ENCODE results near the gene SPDYE4. TPM values are rescaled to one million over a fixed set of nuclear protein-coding genes. Genes with fewer than 3 reads are reported as not detected.

Gene SPDYE4
- total RNA-seq, 1 donor from 2014 or later = not detected

GRCh38 chr17:8741771-8742170 is 16.6 kb downstream of the SPDYE4 start:
- TF ChIP-seq EZH2 (IDR thresholded peaks at IDR 0.05; ENCODE audit: insufficient read depth, low read length) = no peak
- TF ChIP-seq CTCF (IDR thresholded peaks at IDR 0.05; ENCODE audit: insufficient read depth, low read depth, low read length) = no peak
- DNase-seq (ENCODE audit: low read depth) = no peak
- H2AFZ ChIP-seq (ENCODE audit: low read depth, low read length) = no peak overlapping the region
- no peak overlapping the region for H3K27ac Mint-ChIP-seq (ENCODE audit: unreplicated experiment)
- FAIRE-seq = no peak
- no peak overlapping the region for H3K4me3 ChIP-seq (ENCODE audit: insufficient read depth, low read depth, low read length)
- H3K4me2 ChIP-seq (ENCODE audit: low read length) = no peak overlapping the region
- H3K79me2 ChIP-seq (ENCODE audit: insufficient read depth, low read length) = no peaks in the 10 kb centered on the region
- H3K9me3 Mint-ChIP-seq (ENCODE audit: unreplicated experiment) = no peaks in the 10 kb centered on the region
- H3K27me3 Mint-ChIP-seq (ENCODE audit: low read depth, unreplicated experiment) = peaks cover 30% of the 10 kb centered on the region
- peaks cover 5% of the 10 kb centered on the region for H3K27me3 ChIP-seq (ENCODE audit: insufficient read depth, low read length)
- no peaks in the 10 kb centered on the region for H3K36me3 ChIP-seq (ENCODE audit: insufficient read depth, low read length)
- H4K20me1 ChIP-seq (ENCODE audit: insufficient read depth, low read length) = no peaks in the 10 kb centered on the region
- no peak overlapping the region for H3K27ac ChIP-seq (ENCODE audit: low read depth, low read length)
- no peaks in the 10 kb centered on the region for H3K9me3 ChIP-seq (ENCODE audit: insufficient read depth, low read depth, low read length)
- H3K36me3 Mint-ChIP-seq (ENCODE audit: low read depth, unreplicated experiment) = no peaks in the 10 kb centered on the region
- H3K4me1 Mint-ChIP-seq (ENCODE audit: low read depth, unreplicated experiment) = peaks cover 4% of the 10 kb centered on the region
- no peak overlapping the region for H3K9ac ChIP-seq (ENCODE audit: low read length)
- no peak overlapping the region for H3K4me3 Mint-ChIP-seq (ENCODE audit: unreplicated experiment)
- peaks cover 5% of the 10 kb centered on the region for H3K4me1 ChIP-seq (ENCODE audit: insufficient read depth, low read length)

DNA sequence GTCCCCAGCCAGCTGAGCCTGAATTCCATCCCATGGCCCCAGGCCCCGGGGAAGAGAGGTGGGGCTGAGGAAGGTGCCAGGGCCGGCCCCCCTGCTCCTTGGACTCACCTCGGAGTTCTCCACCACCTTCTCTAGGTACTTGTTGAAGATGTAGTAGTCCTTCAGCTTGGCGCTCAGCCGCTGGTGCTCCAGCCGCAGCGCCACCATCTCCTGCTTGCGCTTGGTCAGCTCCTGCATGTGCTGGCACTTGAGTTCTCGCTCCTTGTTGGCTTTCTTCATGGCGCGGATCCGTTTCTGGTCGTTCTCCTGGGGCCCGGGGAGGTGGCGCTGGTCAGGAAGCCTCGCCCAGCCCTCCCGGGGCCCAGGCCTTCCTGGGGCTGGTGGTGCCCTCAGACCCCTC is 17.0 kb downstream of the SPDYE4 start:
- no peak for TF ChIP-seq CTCF (IDR thresholded peaks at IDR 0.05; ENCODE audit: insufficient read depth, low read depth, low read length)
- no peak for TF ChIP-seq EZH2 (IDR thresholded peaks at IDR 0.05; ENCODE audit: insufficient read depth, low read length)
- H3K4me3 Mint-ChIP-seq (ENCODE audit: unreplicated experiment) = no peak overlapping the region
- H3K9me3 Mint-ChIP-seq (ENCODE audit: unreplicated experiment) = no peaks in the 10 kb centered on the region
- H3K9me3 ChIP-seq (ENCODE audit: insufficient read depth, low read depth, low read length) = no peaks in the 10 kb centered on the region
- H3K4me2 ChIP-seq (ENCODE audit: low read length) = no peak overlapping the region
- peaks cover 3% of the 10 kb centered on the region for H3K4me1 ChIP-seq (ENCODE audit: insufficient read depth, low read length)
- H3K36me3 Mint-ChIP-seq (ENCODE audit: low read depth, unreplicated experiment) = no peaks in the 10 kb centered on the region
- H4K20me1 ChIP-seq (ENCODE audit: insufficient read depth, low read length) = no peaks in the 10 kb centered on the region
- peaks cover 4% of the 10 kb centered on the region for H3K4me1 Mint-ChIP-seq (ENCODE audit: low read depth, unreplicated experiment)
- FAIRE-seq (no peak), DNase-seq (ENCODE audit: low read depth) (no peak)
- H3K4me3 ChIP-seq (ENCODE audit: insufficient read depth, low read depth, low read length) = no peak overlapping the region
- H3K36me3 ChIP-seq (ENCODE audit: insufficient read depth, low read length) = no peaks in the 10 kb centered on the region
- H2AFZ ChIP-seq (ENCODE audit: low read depth, low read length) = no peak overlapping the region
- no peak overlapping the region for H3K9ac ChIP-seq (ENCODE audit: low read length)
- H3K27ac ChIP-seq (ENCODE audit: low read depth, low read length) = no peak overlapping the region
- peaks cover 5% of the 10 kb centered on the region for H3K27me3 ChIP-seq (ENCODE audit: insufficient read depth, low read length)
- H3K79me2 ChIP-seq (ENCODE audit: insufficient read depth, low read length) = no peaks in the 10 kb centered on the region
- no peak overlapping the region for H3K27ac Mint-ChIP-seq (ENCODE audit: unreplicated experiment)
- peaks cover 33% of the 10 kb centered on the region for H3K27me3 Mint-ChIP-seq (ENCODE audit: low read depth, unreplicated experiment)

DNA sequence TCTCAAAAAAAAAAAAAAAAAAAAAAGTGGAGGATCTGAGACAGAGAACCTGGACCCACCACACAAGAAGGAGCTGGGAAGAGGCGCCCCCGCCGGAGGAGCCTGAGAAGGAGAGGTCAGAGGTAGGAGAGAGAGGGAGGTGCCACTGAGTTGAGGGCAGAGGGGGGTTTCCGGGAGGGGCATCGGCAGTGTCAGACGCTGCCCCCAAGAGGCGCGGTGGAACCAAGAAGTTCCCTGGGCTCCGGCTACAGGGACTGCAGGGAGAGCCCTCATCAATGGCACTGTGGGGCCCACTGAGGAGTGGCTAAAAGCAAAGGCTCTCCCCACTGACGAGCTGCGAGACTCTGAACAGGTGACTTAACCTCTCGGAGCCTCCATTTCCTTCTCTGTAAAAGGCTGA is 17.9 kb downstream of the SPDYE4 start:
- FAIRE-seq (no peak), DNase-seq (ENCODE audit: low read depth) (no peak)
- Histone ChIP-seq H3K36me3 (ENCODE audit: insufficient read depth, low read length) (no peaks in the 10 kb centered on the region), H2AFZ (ENCODE audit: low read depth, low read length) (no peak overlapping the region), H3K27ac (ENCODE audit: low read depth, low read length) (no peak overlapping the region), H3K27me3 (ENCODE audit: insufficient read depth, low read length) (peaks cover 8% of the 10 kb centered on the region), H3K4me2 (ENCODE audit: low read length) (no peak overlapping the region), H3K4me1 (ENCODE audit: insufficient read depth, low read length) (no peaks in the 10 kb centered on the region), H3K79me2 (ENCODE audit: insufficient read depth, low read length) (no peaks in the 10 kb centered on the region), H3K4me3 (ENCODE audit: insufficient read depth, low read depth, low read length) (no peak overlapping the region), H3K9me3 (ENCODE audit: insufficient read depth, low read depth, low read length) (no peaks in the 10 kb centered on the region), H3K9ac (ENCODE audit: low read length) (no peak overlapping the region), H4K20me1 (ENCODE audit: insufficient read depth, low read length) (no peaks in the 10 kb centered on the region)
- no peak for TF ChIP-seq CTCF (IDR thresholded peaks at IDR 0.05; ENCODE audit: insufficient read depth, low read depth, low read length)
- no peak for TF ChIP-seq EZH2 (IDR thresholded peaks at IDR 0.05; ENCODE audit: insufficient read depth, low read length)
- Mint-ChIP-seq H3K9me3 (ENCODE audit: unreplicated experiment) (no peaks in the 10 kb centered on the region), H3K27me3 (ENCODE audit: low read depth, unreplicated experiment) (peaks cover 42% of the 10 kb centered on the region), H3K36me3 (ENCODE audit: low read depth, unreplicated experiment) (no peaks in the 10 kb centered on the region), H3K4me1 (ENCODE audit: low read depth, unreplicated experiment) (peaks cover 4% of the 10 kb centered on the region), H3K4me3 (ENCODE audit: unreplicated experiment) (no peak overlapping the region), H3K27ac (ENCODE audit: unreplicated experiment) (no peak overlapping the region)

Data from astrocyte (in vitro differentiated cells and primary cell).